Heart left ventricle (tissue), 16 donors: ENCODE data around the gene KCNH8. TPM values are rescaled to one million over a fixed set of nuclear protein-coding genes. Genes with fewer than 3 reads are reported as not detected.

ENCODE experiments used
- ATAC-seq, 4 donors: fragments of 200-7000 bp; cut with Tn5 transposase; one replicate each; pipeline ENCODE4 v1.9.1; 2020 to 2022; ENCODE audit warnings: moderate library complexity in 4 of 4, mild to moderate bottlenecking in 3 of 4, moderate number of reproducible peaks in 1 of 4
- DNase-seq, 5 donors: peaks; one replicate each; pipeline ENCODE4 v3.0.0-alpha.2; 2020
- H3K27ac ChIP-seq, 12 donors: fragments of 200-600 bp; sonication (generic) in 4 of 12; one replicate each; pipeline versions ENCODE4 v1.5.0 to v1.8.0; 2016 to 2022; ENCODE audit warnings: mild to moderate bottlenecking in 2 of 12
- H3K27me3 ChIP-seq, 9 donors: fragments of 200-600 bp; sonication (generic) in 2 of 9; one replicate each; pipeline versions ENCODE4 v1.5.1 to v1.8.0; 2016 to 2022; ENCODE audit warnings: mild to moderate bottlenecking in 3 of 9
- H3K36me3 ChIP-seq, 9 donors: fragments of 200-600 bp; sonication (generic) in 2 of 9; one replicate each; pipeline versions ENCODE4 v1.5.0 to v1.8.0; 2018 to 2022; ENCODE audit warnings: mild to moderate bottlenecking in 2 of 9
- H3K4me1 ChIP-seq, 12 donors: fragments of 200-600 bp; sonication (generic) in 4 of 12; one replicate each; pipeline versions ENCODE4 v1.5.0 to v1.8.0; 2016 to 2022; ENCODE audit warnings: mild to moderate bottlenecking in 3 of 12
- H3K4me3 ChIP-seq, 12 donors: fragments of 200-600 bp; sonication (generic) in 4 of 12; one replicate each; pipeline versions ENCODE4 v1.5.0 to v1.8.0; 2017 to 2022; ENCODE audit warnings: mild to moderate bottlenecking in 9 of 12, moderate library complexity in 4 of 12
- H3K9me3 ChIP-seq, 12 donors: fragments of 200-600 bp; sonication (generic) in 4 of 12; one replicate each; pipeline versions ENCODE4 v1.5.0 to v1.8.0; 2016 to 2022; ENCODE audit warnings: mild to moderate bottlenecking in 1 of 12
- CTCF ChIP-seq, 12 donors: fragments of 200-600 bp; sonication (generic) in 4 of 12; IDR thresholded peaks; one replicate each; pipeline versions ENCODE4 v1.5.0 to v1.8.0; 2018 to 2022; ENCODE audit warnings: antibody characterized with exemption in 12 of 12, mild to moderate bottlenecking in 5 of 12
- POLR2A ChIP-seq, 2 donors: fragments of 450-650 bp; IDR thresholded peaks; one replicate each; pipeline ENCODE4 v1.6.1; 2017; ENCODE audit warnings: antibody characterized with exemption in 2 of 2, mild to moderate bottlenecking in 2 of 2, moderate library complexity in 2 of 2
- WGBS, 4 donors: extraction: QIAGEN DNeasy Blood & Tissue Kit in 2 of 4; methylation state at CpG; one replicate each; pipeline versions ENCODE4 v1.1.5 to v1.1.7; 2013 to 2018; 5-methylcytosine and 5-hydroxymethylcytosine counted together
- intact Hi-C, 10 donors: fragments of 100-400 bp; cut with DNase I; formaldehyde crosslinking; loops; one replicate each; pipeline versions ENCODE4 v1.11.1 to v1.14.2; 2022
- polyA plus RNA-seq, 2 donors: library from polyadenylated mRNA; stranded (reverse); fragments of 200-250 nt; gene quantifications; one replicate each; pipeline ENCODE4 v1.2.3, GENCODE V29; 2013
- total RNA-seq, 9 donors: library from RNA; depleted of rRNA in 2 of 9; stranded (reverse); fragments of >200 nt in 2 of 9; fragmentation: NEBNext Ultra II Directional in 3 of 9; extraction: Animal tissue kit (Norgen Biotek cat#: 25700) in 3 of 9; gene quantifications; one replicate each; pipeline versions ENCODE4 v1.1.0 to v1.2.4, GENCODE V29; 2016 to 2023
- donor health status: ischemic (EF 13 %, LVEDD 7.1; RV severe dilation, severe dysfunction).
- donor health status: healthy with polysubstance abuse.
- donor health status: DM: no; HTN: yes; CAD: no.
- donor health status: DM: no; HTN: no; CAD: no.
- donor health status: ischemic (EF 25% LVEDD 6.9; RV normal size, moderate dysfunction).
- donor health status: ischemic (EF 25% LVEDD 5.7; RV mildly dilated, moderate dysfunction).
- donor health status: healthy.
- donor health status: DM: yes; HTN: yes; CAD: no.
- donor health status: ischemic (EF 35%, LVEDD 5.7; RV mildly dilated, moderate dysfunction).
- donor health status: nonischemic (EF 11% LVEDD 7.7; RV severe dilation, severe dysfunction).
- donor health status: DM: yes; HTN: yes; CAD: no.
- donor health status: PGD.
- donor health status: ischemic (EF 29% LVEDD 5.4; RV normal size, mild dysfunction).
- donor health status: nonischemic (EF 23%, LVEDD 6.1; RV moderate dilation, normal function).

KCNH8 gene
- total and polyA plus RNA-seq, 11 donors, result 0.04 to 0.20 (median 0.07) TPM; not detected in 7

GRCh38 chr3:19334120-19334519 lies 185.8 kb downstream of the KCNH8 start:
- no peaks in the 10 kb centered on the region for H3K27me3 ChIP-seq
- DNase-seq, result no peak
- H3K36me3 ChIP-seq, result no peaks in the 10 kb centered on the region
- H3K27ac ChIP-seq, result no peak overlapping the region
- no peak for ATAC-seq
- H3K4me3 ChIP-seq, result no peak overlapping the region
- H3K4me1 ChIP-seq, result no peaks in the 10 kb centered on the region
- no peak for TF ChIP-seq POLR2A (IDR thresholded peaks at IDR 0.05)
- no peak for TF ChIP-seq CTCF (IDR thresholded peaks at IDR 0.05)
- intact Hi-C loops, result no loop called here
- H3K9me3 ChIP-seq, result no peaks in the 10 kb centered on the region
- 70 to 74% (median 72%) methylated on average over 6 of the region's 6 CpGs for WGBS, 4 donors

GRCh38 chr3:19338769-19339168 lies 190.5 kb downstream of the KCNH8 start:
- no peak for TF ChIP-seq POLR2A (IDR thresholded peaks at IDR 0.05)
- no peak for TF ChIP-seq CTCF (IDR thresholded peaks at IDR 0.05)
- intact Hi-C loops, result no loop called here
- no peaks in the 10 kb centered on the region for H3K9me3 ChIP-seq
- H3K4me1 ChIP-seq, result no peaks in the 10 kb centered on the region
- no peak overlapping the region for H3K4me3 ChIP-seq
- ATAC-seq (no peak), DNase-seq (no peak)
- no peaks in the 10 kb centered on the region for H3K36me3 ChIP-seq
- WGBS, 4 donors, result 89 to 94% (median 90%) methylated on average over 1 of the region's 1 CpG
- H3K27ac ChIP-seq, result no peak overlapping the region
- no peaks in the 10 kb centered on the region for H3K27me3 ChIP-seq

GRCh38 chr3:19342389-19342788 lies 194.1 kb downstream of the KCNH8 start:
- H3K27me3 ChIP-seq, result no peaks in the 10 kb centered on the region
- DNase-seq (no peak), ATAC-seq (no peak)
- no peaks in the 10 kb centered on the region for H3K4me1 ChIP-seq
- intact Hi-C loops, result loop anchor here in 2 of 10 donors (10.0 kb wide), 2 partner anchors 142 to 522 kb away; no protein-coding TSS in a partner anchor
- no peaks in the 10 kb centered on the region for H3K9me3 ChIP-seq
- H3K27ac ChIP-seq, result no peak overlapping the region
- WGBS, 4 donors, result 79 to 84% (median 83%) methylated on average over 5 of the region's 5 CpGs
- no peaks in the 10 kb centered on the region for H3K36me3 ChIP-seq
- no peak overlapping the region for H3K4me3 ChIP-seq
- TF ChIP-seq POLR2A (IDR thresholded peaks at IDR 0.05) (no peak), CTCF (IDR thresholded peaks at IDR 0.05) (no peak)

GRCh38 chr3:19346759-19347158 lies 198.4 kb downstream of the KCNH8 start:
- intact Hi-C loops, result loop anchor here in 8 of 10 donors (2.0 to 10.0 kb wide), 5 partner anchors 138 to 521 kb away; no protein-coding TSS in a partner anchor
- H3K36me3 ChIP-seq, result no peaks in the 10 kb centered on the region
- TF ChIP-seq CTCF (IDR thresholded peaks at IDR 0.05), result no peak
- ATAC-seq, result no peak
- DNase-seq, result no peak
- H3K27ac ChIP-seq, result no peak overlapping the region
- no peak overlapping the region for H3K4me3 ChIP-seq
- no peaks in the 10 kb centered on the region for H3K27me3 ChIP-seq
- 47 to 65% (median 55%) methylated on average over 1 of the region's 1 CpG for WGBS, 4 donors
- H3K4me1 ChIP-seq, result no peaks in the 10 kb centered on the region
- no peaks in the 10 kb centered on the region for H3K9me3 ChIP-seq
